Lower leg skin (tissue), 3 donors: Measurements from ENCODE around the gene TBC1D22A.

Experiments used
- POLR2A ChIP-seq, 2 donors: fragments of 450-650 bp; IDR thresholded peaks; one replicate each; pipeline ENCODE4 v1.6.1; 2016 to 2017; ENCODE audit warnings: antibody characterized with exemption in 2 of 2, mild to moderate bottlenecking in 1 of 2, moderate library complexity in 1 of 2
- TF ChIP-seq, protein P1 (sequence below), 3 donors: fragments of 450-650 bp; IDR thresholded peaks; one replicate each; pipeline ENCODE4 v1.5.1; 2016; ENCODE audit warnings: antibody characterized with exemption in 3 of 3, mild to moderate bottlenecking in 3 of 3, moderate library complexity in 2 of 3

DNA sequence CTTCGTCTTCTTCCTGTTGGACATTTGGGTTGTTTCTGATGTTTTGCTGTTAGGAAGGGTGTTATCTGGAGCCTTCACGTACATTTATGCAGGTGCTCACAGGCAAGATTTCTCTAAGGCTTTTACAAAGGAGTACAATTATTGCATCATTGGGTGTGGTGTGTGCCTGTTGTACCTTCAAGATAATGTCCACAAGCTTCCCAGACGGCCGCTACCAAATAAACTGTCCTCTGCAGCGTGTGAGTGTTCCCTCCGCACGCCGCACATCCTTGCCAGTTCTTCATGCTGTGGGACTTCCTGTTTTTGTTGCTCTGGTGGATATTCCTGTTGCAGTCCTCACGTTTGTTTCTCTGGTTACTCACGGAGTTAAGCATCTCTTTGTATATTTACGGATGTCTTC is 133.3 kb downstream of the TBC1D22A start:
- TF ChIP-seq, protein P1, sequence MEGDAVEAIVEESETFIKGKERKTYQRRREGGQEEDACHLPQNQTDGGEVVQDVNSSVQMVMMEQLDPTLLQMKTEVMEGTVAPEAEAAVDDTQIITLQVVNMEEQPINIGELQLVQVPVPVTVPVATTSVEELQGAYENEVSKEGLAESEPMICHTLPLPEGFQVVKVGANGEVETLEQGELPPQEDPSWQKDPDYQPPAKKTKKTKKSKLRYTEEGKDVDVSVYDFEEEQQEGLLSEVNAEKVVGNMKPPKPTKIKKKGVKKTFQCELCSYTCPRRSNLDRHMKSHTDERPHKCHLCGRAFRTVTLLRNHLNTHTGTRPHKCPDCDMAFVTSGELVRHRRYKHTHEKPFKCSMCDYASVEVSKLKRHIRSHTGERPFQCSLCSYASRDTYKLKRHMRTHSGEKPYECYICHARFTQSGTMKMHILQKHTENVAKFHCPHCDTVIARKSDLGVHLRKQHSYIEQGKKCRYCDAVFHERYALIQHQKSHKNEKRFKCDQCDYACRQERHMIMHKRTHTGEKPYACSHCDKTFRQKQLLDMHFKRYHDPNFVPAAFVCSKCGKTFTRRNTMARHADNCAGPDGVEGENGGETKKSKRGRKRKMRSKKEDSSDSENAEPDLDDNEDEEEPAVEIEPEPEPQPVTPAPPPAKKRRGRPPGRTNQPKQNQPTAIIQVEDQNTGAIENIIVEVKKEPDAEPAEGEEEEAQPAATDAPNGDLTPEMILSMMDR (IDR thresholded peaks at IDR 0.05), result no peak
- TF ChIP-seq POLR2A (IDR thresholded peaks at IDR 0.05), result no peak
